ENCODE measurements around the gene KCNS3. TPM values are rescaled to one million over a fixed set of nuclear protein-coding genes. Genes with fewer than 3 reads are reported as not detected.

KCNS3 gene
- total and polyA plus RNA-seq, 2 donors (not counting 1 experiment from before 2014, with no cell fraction given) = 3.0 to 6.3 TPM

DNA sequence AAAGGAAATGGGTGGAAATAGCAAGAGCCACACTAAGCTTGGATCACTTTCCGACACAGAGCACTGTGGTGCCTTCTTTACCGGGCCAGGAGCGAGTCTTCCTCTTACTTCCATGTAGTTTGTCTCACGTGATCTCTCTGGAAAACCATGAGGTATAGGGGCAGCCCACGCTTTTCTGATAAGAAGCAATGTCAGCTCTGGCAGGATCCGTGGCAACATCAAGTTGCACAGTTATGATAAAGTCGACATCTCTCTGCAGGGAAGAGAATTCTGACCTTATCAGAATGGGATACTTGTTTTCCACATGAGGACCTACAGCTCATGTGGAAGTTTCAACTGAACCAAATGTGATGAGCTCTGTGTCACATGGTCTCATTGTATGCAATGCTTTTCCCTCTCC, 32.7 kb upstream of the KCNS3 start:
- Histone ChIP-seq H3K9ac (ENCODE audit: insufficient read depth, low read length) (no peak overlapping the region), H3K4me2 (ENCODE audit: extremely low read depth, insufficient read depth, low read length) (no peak overlapping the region), H3K27ac (ENCODE audit: insufficient read depth, low read length) (no peak overlapping the region), H3K4me1 (ENCODE audit: control insufficient read depth, extremely low read depth, insufficient read depth, low read length) (no peaks in the 10 kb centered on the region), H4K20me1 (ENCODE audit: control insufficient read depth, extremely low read depth, insufficient read depth, low read length) (no peaks in the 10 kb centered on the region), H3K79me2 (ENCODE audit: control insufficient read depth, insufficient read depth, low read length) (no peaks in the 10 kb centered on the region), H3K27me3 (ENCODE audit: control insufficient read depth, insufficient read depth, low read length) (no peaks in the 10 kb centered on the region), H3K9me3 (ENCODE audit: control insufficient read depth, insufficient read depth, low read depth, low read length) (no peaks in the 10 kb centered on the region), H3K4me3 (replicated peaks in 1 of 4; ENCODE audit: control extremely low read depth in 1 of 4, insufficient read depth in 1 of 4, low read depth in 3 of 4, low read length in 4 of 4) (no peak overlapping the region), H2AFZ (ENCODE audit: low read length) (no peak overlapping the region), H3K36me3 (ENCODE audit: control insufficient read depth, insufficient read depth, low read length) (no peaks in the 10 kb centered on the region)
- no peak for DNase-seq (ENCODE audit: low read depth in 2 of 2)
- TF ChIP-seq EZH2 (IDR thresholded peaks at IDR 0.05; ENCODE audit: low read length, missing control alignments) = no peak
- TF ChIP-seq, protein P1, sequence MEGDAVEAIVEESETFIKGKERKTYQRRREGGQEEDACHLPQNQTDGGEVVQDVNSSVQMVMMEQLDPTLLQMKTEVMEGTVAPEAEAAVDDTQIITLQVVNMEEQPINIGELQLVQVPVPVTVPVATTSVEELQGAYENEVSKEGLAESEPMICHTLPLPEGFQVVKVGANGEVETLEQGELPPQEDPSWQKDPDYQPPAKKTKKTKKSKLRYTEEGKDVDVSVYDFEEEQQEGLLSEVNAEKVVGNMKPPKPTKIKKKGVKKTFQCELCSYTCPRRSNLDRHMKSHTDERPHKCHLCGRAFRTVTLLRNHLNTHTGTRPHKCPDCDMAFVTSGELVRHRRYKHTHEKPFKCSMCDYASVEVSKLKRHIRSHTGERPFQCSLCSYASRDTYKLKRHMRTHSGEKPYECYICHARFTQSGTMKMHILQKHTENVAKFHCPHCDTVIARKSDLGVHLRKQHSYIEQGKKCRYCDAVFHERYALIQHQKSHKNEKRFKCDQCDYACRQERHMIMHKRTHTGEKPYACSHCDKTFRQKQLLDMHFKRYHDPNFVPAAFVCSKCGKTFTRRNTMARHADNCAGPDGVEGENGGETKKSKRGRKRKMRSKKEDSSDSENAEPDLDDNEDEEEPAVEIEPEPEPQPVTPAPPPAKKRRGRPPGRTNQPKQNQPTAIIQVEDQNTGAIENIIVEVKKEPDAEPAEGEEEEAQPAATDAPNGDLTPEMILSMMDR (conservative IDR thresholded peaks at IDR 0.05 in 1 of 2, IDR thresholded peaks at IDR 0.05 in 1 of 2; ENCODE audit: low read depth in 1 of 2, low read length in 2 of 2) = no peak

DNA sequence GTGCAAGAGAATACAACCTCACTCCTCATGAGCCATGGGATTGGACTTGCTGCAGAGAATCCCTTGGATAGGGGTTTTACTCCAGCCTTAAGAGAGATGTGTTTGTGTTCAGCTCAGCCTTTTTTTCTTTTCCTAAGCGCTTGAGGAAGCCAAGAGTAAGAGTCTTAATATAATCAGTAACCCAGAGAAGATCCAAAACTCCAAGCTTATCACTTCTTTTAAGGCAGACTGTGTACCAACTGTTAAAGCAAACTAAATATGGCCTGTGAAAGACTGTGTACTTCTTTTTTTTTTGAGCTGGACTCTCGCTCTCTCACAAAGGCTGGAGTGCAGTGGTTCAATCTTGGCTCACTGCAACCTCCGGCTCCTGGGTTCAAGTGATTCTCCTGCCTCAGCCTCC, 31.8 kb upstream of the KCNS3 start:
- Histone ChIP-seq H3K27me3 (ENCODE audit: control insufficient read depth, insufficient read depth, low read length) (no peaks in the 10 kb centered on the region), H2AFZ (ENCODE audit: low read length) (no peak overlapping the region), H3K79me2 (ENCODE audit: control insufficient read depth, insufficient read depth, low read length) (no peaks in the 10 kb centered on the region), H3K9ac (ENCODE audit: insufficient read depth, low read length) (no peak overlapping the region), H3K9me3 (ENCODE audit: control insufficient read depth, insufficient read depth, low read depth, low read length) (no peaks in the 10 kb centered on the region), H4K20me1 (ENCODE audit: control insufficient read depth, extremely low read depth, insufficient read depth, low read length) (no peaks in the 10 kb centered on the region), H3K4me1 (ENCODE audit: control insufficient read depth, extremely low read depth, insufficient read depth, low read length) (no peaks in the 10 kb centered on the region), H3K36me3 (ENCODE audit: control insufficient read depth, insufficient read depth, low read length) (no peaks in the 10 kb centered on the region), H3K4me2 (ENCODE audit: extremely low read depth, insufficient read depth, low read length) (no peak overlapping the region), H3K27ac (ENCODE audit: insufficient read depth, low read length) (no peak overlapping the region), H3K4me3 (replicated peaks in 1 of 4; ENCODE audit: control extremely low read depth in 1 of 4, insufficient read depth in 1 of 4, low read depth in 3 of 4, low read length in 4 of 4) (no peak overlapping the region)
- DNase-seq (ENCODE audit: low read depth in 2 of 2) = no peak
- TF ChIP-seq EZH2 (IDR thresholded peaks at IDR 0.05; ENCODE audit: low read length, missing control alignments) = no peak
- TF ChIP-seq, protein P1 (conservative IDR thresholded peaks at IDR 0.05 in 1 of 2, IDR thresholded peaks at IDR 0.05 in 1 of 2; ENCODE audit: low read depth in 1 of 2, low read length in 2 of 2) = no peak

DNA sequence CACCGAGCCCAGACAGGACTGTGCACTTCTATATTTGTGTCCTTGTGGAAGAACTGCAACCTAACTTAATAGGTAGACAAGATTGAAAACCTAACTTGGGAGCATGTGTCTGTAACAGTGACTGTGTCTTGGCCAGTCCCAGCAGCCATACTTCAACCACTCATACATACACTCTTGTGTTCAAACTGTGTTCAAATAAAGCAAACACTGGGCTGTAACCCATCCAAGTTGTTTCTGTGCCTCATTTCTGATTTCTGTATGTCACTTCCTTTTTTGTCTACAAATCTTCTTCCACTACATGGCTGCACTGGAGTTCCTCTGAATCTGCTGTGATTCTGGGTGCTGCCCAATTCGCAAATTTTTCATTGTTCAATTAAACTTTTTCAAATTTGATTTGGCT, 31.2 kb upstream of the KCNS3 start:
- H3K36me3 ChIP-seq (ENCODE audit: control insufficient read depth, insufficient read depth, low read length) = no peaks in the 10 kb centered on the region

More for the DNA sequence above, 31.2 kb upstream of the KCNS3 start:
- no peaks in the 10 kb centered on the region for H3K4me1 ChIP-seq (ENCODE audit: control insufficient read depth, extremely low read depth, insufficient read depth, low read length)
- H2AFZ ChIP-seq (ENCODE audit: low read length) = no peak overlapping the region
- H3K9ac ChIP-seq (ENCODE audit: insufficient read depth, low read length) = no peak overlapping the region
- no peaks in the 10 kb centered on the region for H3K27me3 ChIP-seq (ENCODE audit: control insufficient read depth, insufficient read depth, low read length)
- no peaks in the 10 kb centered on the region for H4K20me1 ChIP-seq (ENCODE audit: control insufficient read depth, extremely low read depth, insufficient read depth, low read length)
- H3K4me2 ChIP-seq (ENCODE audit: extremely low read depth, insufficient read depth, low read length) = no peak overlapping the region
- TF ChIP-seq, protein P1 (conservative IDR thresholded peaks at IDR 0.05 in 1 of 2, IDR thresholded peaks at IDR 0.05 in 1 of 2; ENCODE audit: low read depth in 1 of 2, low read length in 2 of 2) = no peak
- no peak for TF ChIP-seq EZH2 (IDR thresholded peaks at IDR 0.05; ENCODE audit: low read length, missing control alignments)
- no peak for DNase-seq (ENCODE audit: low read depth in 2 of 2)
- no peaks in the 10 kb centered on the region for H3K79me2 ChIP-seq (ENCODE audit: control insufficient read depth, insufficient read depth, low read length)
- no peaks in the 10 kb centered on the region for H3K9me3 ChIP-seq (ENCODE audit: control insufficient read depth, insufficient read depth, low read depth, low read length)
- H3K4me3 ChIP-seq (replicated peaks in 1 of 4; ENCODE audit: control extremely low read depth in 1 of 4, insufficient read depth in 1 of 4, low read depth in 3 of 4, low read length in 4 of 4) = no peak overlapping the region
- no peak overlapping the region for H3K27ac ChIP-seq (ENCODE audit: insufficient read depth, low read length)
